Amniotic stem cell (primary cell): ENCODE data around the gene NUMB.

Experiments
- DNase-seq: peaks from one replicate; lab custom pipeline; 2025; lab: John Stamatoyannopoulos, UW

Gene NUMB

DNA sequence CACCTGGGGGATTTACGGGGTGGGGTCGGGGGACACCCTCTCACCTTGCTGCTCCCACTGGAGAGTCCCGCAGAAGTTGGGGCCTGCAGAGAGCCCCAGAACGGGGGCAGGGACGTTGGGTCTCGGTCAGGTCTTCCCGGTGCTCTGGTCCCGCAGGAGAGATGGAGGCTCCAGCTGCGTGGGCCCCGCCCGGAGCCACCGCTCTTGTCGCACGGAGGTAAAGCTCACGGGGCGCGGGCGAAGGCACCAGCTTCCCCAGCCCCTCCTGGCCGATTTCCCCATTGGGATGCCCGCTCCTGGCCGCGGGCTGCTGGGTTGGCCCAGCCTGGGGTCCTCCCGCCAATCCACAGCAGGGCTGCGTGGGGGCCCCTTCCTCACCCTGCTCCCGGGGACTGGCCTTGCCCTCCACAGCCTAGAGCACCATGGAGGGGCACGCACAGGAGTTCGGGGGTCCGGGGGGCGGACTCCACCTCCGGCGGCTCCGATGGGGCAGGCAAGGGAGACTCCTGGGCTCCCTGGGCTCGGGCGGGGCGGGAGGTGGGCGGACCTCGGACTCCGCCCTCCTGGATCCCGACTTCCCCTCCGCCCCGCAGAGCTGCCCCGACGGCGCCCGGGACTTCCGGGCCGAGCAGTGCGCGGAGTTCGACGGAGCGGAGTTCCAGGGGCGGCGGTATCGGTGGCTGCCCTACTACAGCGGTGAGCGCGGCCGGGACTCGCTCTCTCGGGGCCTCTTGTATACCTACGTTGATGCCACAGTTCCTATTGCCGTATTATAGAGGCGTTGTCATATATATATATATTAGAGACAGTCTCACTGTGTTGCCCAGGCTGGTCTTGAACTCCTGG lies 212.6 kb downstream of the NUMB start:
- DNase-seq = no peak

DNA sequence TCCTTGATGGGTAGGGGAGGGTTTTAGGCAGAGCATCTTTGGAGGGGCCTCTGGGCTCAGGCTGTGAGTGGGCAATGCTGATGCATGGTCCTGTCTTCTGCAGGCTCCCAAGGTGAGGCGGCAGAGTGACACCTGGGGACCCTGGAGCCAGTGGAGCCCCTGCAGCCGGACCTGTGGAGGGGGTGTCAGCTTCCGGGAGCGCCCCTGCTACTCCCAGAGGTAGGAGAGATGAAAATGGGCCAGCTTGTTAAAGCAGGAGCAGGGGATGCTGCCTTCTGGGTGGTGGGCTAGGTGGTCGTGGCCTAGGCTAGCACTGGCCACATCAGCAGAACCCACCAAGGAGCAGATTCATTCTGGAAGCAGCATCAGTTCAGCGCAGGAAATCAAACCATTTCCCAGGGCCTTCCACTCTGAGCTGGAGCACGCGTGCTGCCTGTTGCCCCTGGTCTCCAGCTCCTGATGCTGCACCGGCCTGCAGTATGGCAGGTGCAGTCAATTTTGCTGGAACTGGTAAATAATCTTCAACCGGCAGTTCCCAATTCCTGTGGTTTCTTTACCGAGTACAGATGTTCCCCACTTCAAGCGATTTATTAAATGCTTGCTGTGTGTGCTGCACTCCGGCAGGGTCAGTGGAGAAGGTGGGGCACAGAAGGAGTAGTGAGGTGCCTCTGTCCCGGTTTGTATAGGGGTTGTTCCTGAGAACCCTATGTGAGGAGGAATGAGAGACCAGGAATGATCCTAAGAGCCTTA lies 213.6 kb downstream of the NUMB start:
- no peak for DNase-seq

DNA sequence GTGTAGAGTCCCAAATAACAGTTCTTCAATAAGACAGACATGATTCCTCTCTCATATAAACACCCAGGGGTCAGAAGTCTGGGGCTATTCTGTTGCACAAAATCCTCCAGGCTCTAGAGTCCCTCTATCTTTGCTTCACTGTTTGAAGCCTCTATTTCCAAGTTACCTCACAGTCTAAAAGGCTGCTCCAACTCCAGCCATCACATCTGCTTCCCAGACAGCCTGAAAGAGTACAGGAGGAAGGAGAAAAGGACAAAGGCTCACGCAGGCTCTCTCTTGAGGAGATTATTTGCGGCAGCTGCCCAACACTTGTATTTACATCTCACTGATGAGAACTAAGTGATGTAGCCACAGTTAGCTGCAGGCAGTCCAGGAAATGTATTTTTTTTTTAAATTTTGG lies 214.6 kb downstream of the NUMB start:
- DNase-seq = no peak

DNA sequence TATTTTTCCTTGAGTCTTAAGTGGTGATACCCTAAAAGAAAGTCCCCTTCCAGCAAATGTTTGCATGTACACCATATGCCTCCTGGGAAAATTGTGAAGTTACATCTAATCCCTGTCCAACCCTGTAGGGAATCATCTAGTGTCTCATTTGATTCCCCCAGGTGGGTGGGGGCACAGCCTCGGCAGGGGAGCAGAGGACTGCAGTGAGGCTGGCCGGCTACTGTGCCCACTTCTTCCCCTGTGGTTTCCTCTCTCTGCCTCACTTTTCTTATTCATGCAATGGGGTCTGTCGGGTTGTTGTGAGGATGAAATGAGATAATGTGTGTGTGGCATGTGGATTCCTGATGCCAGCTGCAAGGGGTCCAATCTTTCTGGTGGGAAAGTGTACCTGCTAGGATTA lies 215.0 kb downstream of the NUMB start:
- no peak for DNase-seq

DNA sequence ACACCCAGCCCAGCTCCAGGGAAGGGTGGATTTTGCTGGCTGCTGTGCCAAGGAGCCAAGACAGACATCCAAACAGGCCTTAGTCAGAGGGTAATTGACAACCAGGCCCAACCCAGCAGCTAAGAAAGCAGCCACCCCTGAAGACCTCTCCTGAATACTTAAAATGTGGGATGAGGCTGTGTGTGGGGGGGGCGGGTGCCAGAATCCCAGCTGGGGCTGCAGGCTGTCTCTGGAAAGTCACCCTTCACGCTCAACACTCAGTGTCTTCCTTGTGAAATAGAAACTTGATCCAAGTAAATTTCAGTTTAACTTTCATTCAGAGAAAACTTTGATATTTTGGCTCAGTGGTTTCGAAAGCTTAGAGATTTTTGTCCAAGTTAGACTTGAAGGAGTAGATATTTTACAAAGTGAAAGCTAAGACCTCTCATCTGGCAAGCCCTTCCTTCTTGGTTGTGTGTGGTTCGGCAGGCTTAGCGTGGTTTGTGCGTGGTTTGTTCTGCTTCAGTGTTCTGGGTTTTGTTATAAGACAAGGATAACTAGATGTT lies 215.9 kb downstream of the NUMB start:
- no peak for DNase-seq

DNA sequence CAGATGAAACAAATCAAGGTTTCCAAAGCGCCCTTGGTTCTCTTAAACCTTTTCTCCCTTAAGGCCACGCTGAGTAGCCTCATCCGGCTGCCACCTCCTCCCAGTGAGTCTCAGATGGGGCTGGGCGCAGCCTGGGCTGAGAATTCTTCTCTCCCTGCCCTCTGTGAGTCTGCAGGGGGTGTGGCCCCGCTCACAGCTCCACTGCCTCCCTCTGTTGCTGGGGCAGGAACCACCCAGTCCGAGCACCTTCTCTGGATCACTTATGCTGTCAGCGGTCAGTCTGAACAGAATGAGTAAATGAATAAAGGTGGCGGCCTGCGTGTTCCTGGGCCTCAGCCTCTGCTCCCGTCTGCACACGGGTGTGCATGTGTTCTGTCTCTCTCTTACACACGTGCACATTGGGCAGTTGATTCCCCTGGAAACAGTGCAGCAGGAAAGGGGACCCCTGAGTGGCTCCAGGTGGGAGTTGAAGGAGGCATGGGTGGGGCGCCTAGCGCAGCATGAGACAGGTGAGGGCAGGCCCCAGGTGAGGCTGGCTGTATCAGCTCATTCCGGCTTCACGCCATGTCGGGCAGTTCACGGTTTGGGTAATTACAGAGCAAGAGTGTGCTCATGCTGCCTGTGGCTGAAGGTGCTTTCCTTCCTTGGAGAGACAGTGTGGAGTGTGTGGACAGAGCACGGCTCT lies 216.7 kb downstream of the NUMB start:
- DNase-seq = no peak

DNA sequence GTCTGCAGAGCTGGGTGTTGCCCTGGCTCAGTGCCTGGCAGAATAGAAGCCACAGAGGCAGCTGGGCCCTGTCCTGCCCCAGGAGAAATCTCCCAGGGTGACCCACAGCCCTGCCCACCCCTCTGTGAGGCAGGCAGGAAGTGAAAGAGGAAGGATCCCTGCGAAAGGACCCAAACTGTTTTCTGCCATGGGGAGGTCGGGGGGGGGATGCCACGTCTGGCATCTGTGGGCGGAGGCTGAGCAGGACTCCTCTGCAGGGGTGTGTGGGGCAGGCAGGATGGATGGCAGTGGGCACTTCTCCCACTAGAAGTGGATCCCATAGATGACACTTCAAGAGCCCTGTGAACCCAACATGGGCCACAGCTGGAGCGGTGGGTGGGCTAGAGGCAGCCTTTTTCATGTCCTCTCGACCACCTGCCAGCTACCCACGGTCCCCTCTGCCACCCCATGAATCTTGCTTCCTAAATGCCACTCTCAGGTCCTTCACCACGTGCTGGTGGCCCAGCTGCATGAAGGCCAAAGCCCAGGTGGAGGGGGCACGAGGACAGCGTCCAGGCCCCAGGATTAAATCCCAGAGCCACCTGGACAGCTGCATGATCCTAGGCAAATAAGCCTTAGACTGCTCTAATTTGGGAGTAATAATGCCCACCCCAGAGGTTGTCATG lies 217.4 kb downstream of the NUMB start:
- no peak for DNase-seq

DNA sequence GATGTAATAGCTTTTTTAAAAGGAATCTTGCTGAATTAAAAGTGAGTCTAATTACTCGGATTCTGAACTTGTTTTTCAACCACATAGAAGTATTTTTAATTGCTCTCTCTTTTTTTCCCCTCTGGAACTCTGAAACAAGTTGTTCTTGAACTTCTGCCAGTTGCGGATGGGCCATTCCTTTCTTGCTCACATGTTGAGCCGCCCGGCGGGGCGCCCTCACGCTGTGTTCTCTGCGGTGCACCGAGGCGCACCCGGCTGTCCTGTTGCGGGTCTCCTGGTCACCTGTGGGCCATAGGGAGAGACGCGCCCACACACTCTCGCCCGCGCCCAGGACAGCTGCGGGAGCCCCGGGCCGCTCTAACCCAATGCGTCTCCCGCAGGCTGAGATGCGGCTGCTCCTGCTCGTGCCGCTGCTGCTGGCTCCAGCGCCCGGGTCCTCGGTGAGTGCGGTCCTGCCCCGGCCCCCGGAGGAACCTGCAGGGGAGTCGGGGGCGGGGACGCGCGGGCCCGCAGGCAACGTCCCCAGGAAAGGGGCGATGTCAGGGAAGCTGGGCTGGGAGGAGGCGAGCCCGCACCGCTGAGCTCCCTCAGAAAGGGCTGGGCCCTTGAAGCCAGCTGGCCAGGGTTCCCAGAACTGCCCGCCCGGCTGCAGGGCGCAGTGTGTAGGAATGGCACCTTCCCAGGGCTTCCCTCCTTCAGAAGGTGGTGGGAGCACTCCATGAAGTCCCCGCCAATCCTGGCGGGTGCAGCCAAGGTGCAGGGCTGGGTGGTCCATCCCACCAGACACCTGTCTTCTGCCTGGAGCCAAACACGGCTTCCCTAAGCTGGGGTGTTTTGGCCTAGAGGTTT lies 218.7 kb downstream of the NUMB start:
- peak; percentile 2 for DNase-seq

DNA sequence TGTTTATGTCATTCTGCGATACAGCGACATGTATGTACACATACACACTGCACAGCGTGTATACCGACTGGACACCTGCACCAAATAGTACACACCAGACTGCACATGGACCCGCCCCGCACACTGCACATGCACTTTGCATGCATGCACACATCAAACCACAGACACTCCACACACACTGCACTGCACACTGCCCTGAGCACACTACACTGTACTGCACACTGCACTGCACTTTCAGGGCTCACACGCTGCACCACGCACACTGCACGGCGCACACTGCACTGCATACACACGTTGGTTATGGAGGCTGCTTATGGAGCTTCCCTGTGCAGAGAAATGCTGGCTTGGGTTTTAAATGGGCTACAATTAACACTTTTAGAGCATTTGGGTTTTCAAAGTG lies 219.4 kb downstream of the NUMB start:
- DNase-seq = no peak

DNA sequence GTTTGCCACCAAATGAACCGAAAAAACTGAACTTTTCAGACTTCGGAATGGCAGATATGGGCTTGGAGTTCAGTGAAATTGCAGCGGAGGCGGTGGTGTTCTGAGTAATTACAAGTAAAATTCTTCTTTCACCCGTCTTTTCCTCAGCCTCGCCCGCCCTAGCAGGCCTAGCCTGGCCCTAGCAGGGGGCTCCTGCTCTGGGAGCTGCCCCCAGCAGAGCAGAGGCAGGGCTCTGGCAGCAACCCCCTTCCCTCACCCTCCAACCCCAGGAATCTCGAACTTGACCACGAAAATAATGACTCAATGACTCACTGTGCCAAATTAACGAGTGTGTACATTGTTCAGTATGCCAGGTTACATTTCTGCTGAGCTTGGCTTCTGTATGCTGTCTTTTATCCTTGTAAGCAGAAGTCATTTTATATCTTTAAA lies 219.9 kb downstream of the NUMB start:
- DNase-seq = peak; percentile 8

DNA sequence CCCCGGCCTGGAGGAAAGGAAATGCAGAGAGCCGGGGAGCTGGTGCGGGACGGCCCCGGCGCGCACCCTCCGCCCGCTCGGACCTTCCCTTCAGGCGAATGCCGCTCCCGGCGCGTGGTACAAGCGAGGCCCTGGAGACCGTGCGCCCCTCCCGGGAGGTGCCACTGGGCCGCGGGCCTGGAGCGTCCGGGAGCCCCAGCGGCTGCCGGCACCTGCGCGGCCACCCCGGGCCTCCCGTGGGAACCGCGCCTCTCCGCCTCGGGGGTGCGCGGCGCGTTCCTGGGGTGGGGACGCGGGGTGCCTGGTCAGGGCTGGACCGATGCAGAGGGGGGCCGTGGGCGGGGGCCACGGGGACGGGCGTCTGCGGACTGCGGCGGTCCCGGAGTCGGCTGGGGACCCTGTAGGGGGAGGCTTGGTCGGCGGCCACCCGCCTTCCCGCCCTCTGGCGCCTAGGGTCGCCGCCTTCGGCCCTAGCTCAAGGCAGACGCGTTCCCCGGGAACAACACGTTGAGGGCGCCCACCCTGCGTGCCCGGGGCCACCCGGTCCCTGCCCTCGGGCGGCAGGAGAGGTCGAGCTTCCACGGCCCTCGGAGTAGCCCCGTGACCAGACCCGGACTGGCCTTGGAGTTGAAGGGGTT lies 220.4 kb downstream of the NUMB start:
- DNase-seq = no peak

DNA sequence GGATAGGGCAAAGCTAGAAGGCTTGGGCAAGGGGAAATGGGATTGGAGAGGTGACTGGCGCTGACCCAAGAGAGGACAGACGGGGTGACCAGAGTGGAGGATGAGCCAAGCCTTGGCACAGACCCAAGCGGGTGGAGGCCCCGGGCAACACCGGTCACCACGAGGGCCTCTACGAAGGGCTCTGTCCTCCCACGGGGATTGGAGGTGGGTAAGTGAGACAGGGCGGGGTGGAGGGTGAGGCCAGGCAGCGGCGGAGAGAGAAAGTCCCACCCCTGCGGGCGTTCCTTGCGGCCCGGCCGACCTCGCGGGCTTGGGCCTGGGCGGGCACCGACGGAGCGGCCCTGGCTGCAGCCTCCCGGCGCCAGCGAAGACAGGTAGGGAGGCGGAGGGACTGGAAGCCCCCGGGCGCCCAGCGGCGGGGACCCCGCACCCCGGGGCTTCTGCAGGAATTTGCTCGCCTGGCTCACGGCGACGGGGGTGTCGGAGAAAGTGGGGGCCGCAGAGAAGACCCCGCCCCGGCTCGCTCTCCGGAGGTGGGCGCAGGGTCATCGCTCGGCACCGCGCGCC lies 221.0 kb downstream of the NUMB start, which contains the start of gene PAPLN:
TSS of gene PAPLN (plus strand) at position 288 of the 567 bp plus-strand sequence. CDS start 2,273 bp downstream, outside the sequence.
- DNase-seq = no peak

DNA sequence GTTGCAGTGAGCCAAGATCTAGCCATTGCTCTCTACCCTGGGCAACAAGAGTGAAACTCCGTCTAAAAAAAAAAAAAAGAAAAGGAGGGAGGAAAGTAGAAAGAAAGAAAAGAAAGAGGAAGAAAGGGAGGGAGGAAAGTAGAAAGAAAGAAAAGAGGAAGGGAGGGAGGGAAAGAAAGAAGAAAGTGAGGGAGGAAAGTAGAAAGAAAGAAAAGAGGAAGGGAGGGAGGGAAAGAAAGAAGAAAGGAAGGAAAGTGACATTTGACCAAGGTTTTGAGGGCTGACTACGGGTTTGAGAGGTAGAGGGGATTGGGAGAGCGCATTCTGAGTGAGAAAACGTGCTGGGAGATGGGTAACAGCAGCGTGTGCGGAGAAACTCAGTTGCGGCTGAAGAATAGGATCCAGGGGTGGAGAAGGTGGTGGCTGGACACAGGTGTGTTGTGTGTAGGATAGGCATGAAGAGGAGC lies 221.6 kb downstream of the NUMB start:
- no peak for DNase-seq

DNA sequence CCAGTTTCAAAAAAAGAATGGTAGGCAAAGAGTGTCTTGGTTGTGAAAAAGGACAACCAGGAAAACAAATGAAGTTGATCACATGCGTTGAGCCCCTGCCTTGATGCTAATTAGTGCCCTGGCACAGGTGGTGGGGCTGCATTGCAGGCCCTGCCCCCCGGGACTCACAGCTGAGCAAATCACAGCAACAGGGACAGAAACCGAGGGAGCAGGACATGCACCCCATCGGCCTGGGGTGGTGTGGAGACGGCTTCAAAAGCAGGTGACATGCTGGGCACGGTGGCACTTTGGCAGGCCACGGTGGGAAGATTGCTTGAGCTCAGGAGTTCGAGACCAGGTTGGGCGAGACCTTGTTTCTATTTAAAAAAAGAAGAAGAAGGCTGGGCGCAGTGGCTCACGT lies 222.2 kb downstream of the NUMB start:
- no peak for DNase-seq

DNA sequence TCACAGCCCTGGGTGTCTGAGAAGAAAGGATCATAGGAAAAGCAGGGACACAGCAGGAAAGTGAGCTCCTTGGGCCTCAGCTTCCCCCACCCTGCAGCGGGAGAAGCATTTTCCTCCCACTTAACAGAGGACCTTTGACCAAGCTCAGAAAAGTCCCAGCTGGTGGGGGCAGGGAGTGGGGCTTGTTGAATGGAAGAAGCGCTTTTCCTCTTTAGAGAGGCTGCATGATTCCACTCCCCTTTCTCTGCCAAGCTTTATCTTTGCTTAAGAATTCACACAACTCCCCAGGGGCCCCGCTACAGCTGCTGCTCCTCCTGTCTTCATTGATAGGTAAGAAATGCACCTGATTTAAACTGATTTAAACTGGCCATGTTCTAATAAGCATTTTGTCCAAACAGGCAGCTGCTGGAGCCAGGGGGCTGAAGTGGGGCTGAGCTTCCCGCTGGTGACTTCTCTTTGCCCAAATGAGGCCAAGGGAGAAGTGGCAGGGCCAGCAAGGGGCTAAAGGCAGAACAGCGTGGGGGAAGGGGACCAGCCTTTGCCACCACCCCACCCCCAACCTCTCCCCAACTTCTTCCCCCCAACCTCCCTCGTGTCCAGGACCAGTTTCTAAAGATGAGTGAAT lies 222.7 kb downstream of the NUMB start:
- no peak for DNase-seq

DNA sequence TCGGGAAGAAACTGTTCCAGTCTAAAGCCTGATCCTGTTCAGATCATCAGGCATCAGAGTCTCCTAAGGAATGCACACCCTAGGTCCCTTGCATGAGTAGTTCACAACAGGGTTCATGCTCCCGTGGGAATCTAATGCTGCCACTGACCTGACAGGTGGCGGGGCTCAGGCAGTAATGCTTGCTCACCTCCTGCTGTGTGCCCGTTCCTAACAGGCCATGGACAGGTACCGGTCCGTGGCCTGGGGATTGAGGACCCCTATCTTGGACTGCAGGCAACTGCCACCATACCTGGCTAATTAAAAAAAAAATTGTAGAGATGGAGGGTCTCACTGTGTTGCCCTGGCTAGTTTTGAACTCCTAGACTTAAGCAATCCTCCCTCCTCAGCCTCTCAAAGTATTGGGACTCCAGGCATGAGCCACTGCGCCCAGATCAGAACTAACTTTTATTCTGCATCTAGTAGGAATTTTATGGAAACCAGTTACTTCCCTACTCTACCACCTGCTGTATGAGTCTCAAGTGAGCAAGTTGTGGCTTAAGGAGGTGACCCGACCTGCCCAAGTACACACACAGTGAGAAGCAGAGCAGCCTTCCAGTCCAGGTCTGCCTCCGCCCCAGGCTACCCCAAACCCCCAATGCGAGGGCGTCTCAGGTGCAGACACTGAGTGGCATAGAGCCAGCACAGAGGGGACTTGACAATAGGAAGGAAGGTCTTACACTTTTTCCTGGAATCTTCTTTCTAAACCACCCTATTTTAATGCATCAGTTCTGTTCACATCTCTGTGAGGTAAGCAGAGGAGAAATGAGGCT lies 223.6 kb downstream of the NUMB start:
- DNase-seq = no peak

DNA sequence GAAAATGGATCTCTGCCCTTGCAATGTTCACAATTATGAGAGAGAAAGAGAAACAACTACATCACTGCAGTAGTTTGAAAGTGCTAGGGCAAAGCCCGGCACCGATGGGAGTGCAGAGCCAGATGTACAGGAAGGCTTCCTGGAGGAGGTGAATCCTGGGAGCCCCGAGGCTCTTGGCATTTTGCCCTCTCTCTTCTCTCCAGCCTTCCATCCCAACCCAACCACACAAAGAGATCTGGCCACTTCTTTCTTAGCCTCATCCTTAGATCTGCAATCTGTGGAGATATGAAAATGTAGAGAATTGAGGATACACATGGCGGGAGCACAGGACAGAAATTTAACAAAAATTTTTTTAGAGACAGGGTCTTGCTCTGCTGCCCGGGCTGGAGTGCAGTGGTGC lies 224.3 kb downstream of the NUMB start:
- DNase-seq = no peak

DNA sequence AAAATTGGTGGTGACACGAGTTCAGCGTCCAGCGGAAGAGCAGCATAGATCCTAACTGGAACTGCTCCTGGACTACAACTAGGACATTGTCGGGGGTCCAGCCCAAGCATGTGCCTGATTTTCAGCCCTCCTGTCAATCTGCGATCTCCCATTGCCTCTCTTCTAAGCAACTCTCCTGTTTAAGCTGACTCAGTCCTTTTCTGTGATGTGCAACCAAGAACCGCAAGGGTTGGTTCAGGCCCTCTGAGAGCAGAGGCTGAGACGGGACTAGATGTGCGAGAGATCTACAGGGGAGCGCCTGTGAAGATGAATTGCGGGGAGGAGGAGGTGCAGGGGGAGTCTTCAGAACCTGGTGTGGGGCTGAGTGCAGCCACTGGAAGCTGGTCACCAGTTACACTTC lies 224.8 kb downstream of the NUMB start:
- DNase-seq = no peak

DNA sequence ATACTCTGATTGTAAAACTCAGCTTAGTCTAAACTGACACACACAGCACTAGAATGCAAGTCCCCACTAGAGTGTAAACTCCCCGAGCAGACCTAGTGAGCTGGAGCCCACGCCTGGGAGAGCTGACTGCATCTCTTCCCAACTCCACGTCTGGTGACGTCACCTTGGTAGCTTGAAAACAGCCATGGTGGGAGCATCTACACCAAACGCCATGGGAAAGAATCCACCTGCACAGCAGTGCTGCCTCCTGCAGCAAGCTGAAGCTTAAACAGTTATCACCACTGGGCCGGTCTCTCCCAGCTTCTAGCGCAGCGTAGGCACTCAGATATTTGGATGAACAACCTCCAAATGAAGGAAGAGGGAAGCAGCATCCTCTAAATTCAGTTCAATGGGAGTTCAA lies 225.4 kb downstream of the NUMB start:
- DNase-seq = no peak
